Skeletal muscle cell (primary cell): ENCODE data around the gene GYPC.
"Not testable (repeated sequence)": the region's sequence is repeated elsewhere in the genome, so short reads cannot be mapped to it uniquely, and the experiment has no call there.

Source experiments
- DNase-seq: peaks from one replicate; pipeline ENCODE4 v3.0.0-alpha.2; 2010; ENCODE audit warnings: low read depth
- H3K4me3 ChIP-seq: 2 replicates; pipeline ENCODE4 v1.5.1; 2011; ENCODE audit warnings: low read depth, mild to moderate bottlenecking, control low read depth, low read length, moderate library complexity

Gene GYPC

GRCh38 chr2:126647714-126648344, 8.1 kb upstream of the GYPC start:
- not testable (repeated sequence) for DNase-seq, H3K4me3 ChIP-seq

- not testable (repeated sequence) for DNase-seq, H3K4me3 ChIP-seq
Observed at GRCh38 chr2:126648345-126648786, 7.6 kb upstream of the GYPC start.

- no peak for DNase-seq
- H3K4me3 ChIP-seq = no peak overlapping the region
Observed at GRCh38 chr2:126649101-126649500, 6.9 kb upstream of the GYPC start.

GRCh38 chr2:126650994-126651393, 5.0 kb upstream of the GYPC start:
- DNase-seq = no peak
- no peak overlapping the region for H3K4me3 ChIP-seq

GRCh38 chr2:126652323-126652891, 3.6 kb upstream of the GYPC start:
- no peak for DNase-seq

GRCh38 chr2:126653109-126653508, 2.8 kb upstream of the GYPC start:
- DNase-seq = no peak
- no peak overlapping the region for H3K4me3 ChIP-seq

More at GRCh38 chr2:126652323-126652891, 3.6 kb upstream of the GYPC start:
- H3K4me3 ChIP-seq = no peak overlapping the region

- no peak for DNase-seq
- no peak overlapping the region for H3K4me3 ChIP-seq
Observed at GRCh38 chr2:126653761-126654160, 2.2 kb upstream of the GYPC start.

GRCh38 chr2:126655051-126655450, 907 bp upstream of the GYPC start:
- no peak for DNase-seq
- H3K4me3 ChIP-seq = no peak overlapping the region

- H3K4me3 ChIP-seq = peak overlapping the region; percentile 77
- no peak for DNase-seq
Observed at GRCh38 chr2:126656431-126657147, 631 bp downstream of the GYPC start.

GRCh38 chr2:126657148-126657635, 1.2 kb downstream of the GYPC start:
- H3K4me3 ChIP-seq = peak overlapping the region; percentile 77
- DNase-seq = peak; percentile 97

GRCh38 chr2:126657636-126658318, 1.8 kb downstream of the GYPC start:
- peak overlapping the region; percentile 77 for H3K4me3 ChIP-seq

GRCh38 chr2:126658319-126658904, 2.5 kb downstream of the GYPC start:
- no peak for DNase-seq
- H3K4me3 ChIP-seq = no peak overlapping the region

More at GRCh38 chr2:126657636-126658318, 1.8 kb downstream of the GYPC start:
- DNase-seq = peak; percentile 99

GRCh38 chr2:126658905-126659561, 3.1 kb downstream of the GYPC start:
- H3K4me3 ChIP-seq = no peak overlapping the region
- no peak for DNase-seq

- DNase-seq = no peak
- H3K4me3 ChIP-seq = no peak overlapping the region
Observed at GRCh38 chr2:126659562-126660467, 3.9 kb downstream of the GYPC start.

GRCh38 chr2:126660971-126661370, 5.0 kb downstream of the GYPC start:
- no peak overlapping the region for H3K4me3 ChIP-seq
- DNase-seq = no peak

- no peak for DNase-seq
- H3K4me3 ChIP-seq = no peak overlapping the region
Observed at GRCh38 chr2:126661702-126662500, 5.9 kb downstream of the GYPC start.

GRCh38 chr2:126662621-126663020, 6.7 kb downstream of the GYPC start:
- H3K4me3 ChIP-seq = no peak overlapping the region

More at GRCh38 chr2:126662621-126663020, 6.7 kb downstream of the GYPC start:
- no peak for DNase-seq
